Measurements from ENCODE around the gene SERPINB13.
"Not testable (repeated sequence)": the region's sequence is repeated elsewhere in the genome, so short reads cannot be mapped to it uniquely, and the experiment has no call there.

DNA sequence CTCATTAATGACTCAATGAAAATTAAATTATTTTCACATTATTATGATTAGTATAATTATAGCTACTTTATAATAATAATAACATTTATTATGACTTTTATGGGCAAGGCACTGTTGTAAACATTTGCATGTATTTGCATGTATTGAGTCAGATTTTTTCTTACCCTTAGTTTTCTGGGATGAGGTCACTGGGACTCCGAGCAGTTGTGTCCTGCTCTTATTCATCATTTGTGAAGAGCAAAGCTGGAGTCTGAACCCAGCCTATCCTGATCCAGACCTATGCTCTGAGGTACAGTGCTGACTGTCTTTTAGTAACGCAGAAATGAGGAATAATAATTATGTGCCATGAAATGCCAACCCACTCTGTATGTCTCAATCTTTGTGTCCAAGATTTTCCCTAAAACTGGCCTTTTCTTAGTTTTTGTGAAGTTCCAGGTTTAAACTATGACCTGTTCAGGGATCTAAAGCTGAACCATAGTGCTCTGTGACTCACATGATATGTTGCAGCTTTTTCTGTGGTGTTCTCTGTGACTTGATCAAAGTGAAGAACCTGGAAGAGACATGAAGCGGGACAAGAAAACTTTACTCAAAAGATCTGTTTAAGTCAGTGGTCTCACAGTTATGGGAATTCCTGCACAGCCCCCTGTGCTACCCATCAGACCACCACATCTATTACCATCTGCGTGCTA lies 55.7 kb downstream of the SERPINB13 start:
- not testable (repeated sequence) for TF ChIP-seq POLR2A (IDR thresholded peaks at IDR 0.05)
- TF ChIP-seq, protein P1, sequence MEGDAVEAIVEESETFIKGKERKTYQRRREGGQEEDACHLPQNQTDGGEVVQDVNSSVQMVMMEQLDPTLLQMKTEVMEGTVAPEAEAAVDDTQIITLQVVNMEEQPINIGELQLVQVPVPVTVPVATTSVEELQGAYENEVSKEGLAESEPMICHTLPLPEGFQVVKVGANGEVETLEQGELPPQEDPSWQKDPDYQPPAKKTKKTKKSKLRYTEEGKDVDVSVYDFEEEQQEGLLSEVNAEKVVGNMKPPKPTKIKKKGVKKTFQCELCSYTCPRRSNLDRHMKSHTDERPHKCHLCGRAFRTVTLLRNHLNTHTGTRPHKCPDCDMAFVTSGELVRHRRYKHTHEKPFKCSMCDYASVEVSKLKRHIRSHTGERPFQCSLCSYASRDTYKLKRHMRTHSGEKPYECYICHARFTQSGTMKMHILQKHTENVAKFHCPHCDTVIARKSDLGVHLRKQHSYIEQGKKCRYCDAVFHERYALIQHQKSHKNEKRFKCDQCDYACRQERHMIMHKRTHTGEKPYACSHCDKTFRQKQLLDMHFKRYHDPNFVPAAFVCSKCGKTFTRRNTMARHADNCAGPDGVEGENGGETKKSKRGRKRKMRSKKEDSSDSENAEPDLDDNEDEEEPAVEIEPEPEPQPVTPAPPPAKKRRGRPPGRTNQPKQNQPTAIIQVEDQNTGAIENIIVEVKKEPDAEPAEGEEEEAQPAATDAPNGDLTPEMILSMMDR (IDR thresholded peaks at IDR 0.05): not testable (repeated sequence)

Measured in adrenal gland (tissue), 5 donors.